PFSK-1 (cell line): ENCODE results near the gene KRT13.

ENCODE experiments used
- POLR2AphosphoS5 ChIP-seq: IDR thresholded peaks from 2 replicates; pipeline ENCODE4 v1.6.1; 2012; ENCODE audit warnings: low read depth, mild to moderate bottlenecking, control low read depth, low read length, moderate library complexity
- SIN3A ChIP-seq: IDR thresholded peaks from 2 replicates; pipeline ENCODE4 v1.6.1; 2012; ENCODE audit warnings: mild to moderate bottlenecking, low read length, moderate library complexity, borderline replicate concordance; ENCODE audit not compliant: insufficient read depth
- TAF1 ChIP-seq: IDR thresholded peaks from 2 replicates; pipeline ENCODE4 v1.6.1; 2012; ENCODE audit warnings: low read length, control low read depth, borderline replicate concordance; ENCODE audit not compliant: insufficient read depth
- TF ChIP-seq, protein P1 (sequence below), 2 experiments: IDR thresholded peaks; 2 replicates each; pipeline versions ENCODE4 v1.6.1 to v1.8.0; 2011 to 2012; ENCODE audit warnings: low read depth in 2 of 2, low read length in 2 of 2, control low read depth in 1 of 2, inconsistent platforms in 1 of 2, mild to moderate bottlenecking in 1 of 2, moderate library complexity in 1 of 2; ENCODE audit not compliant: insufficient read depth in 1 of 2

DNA sequence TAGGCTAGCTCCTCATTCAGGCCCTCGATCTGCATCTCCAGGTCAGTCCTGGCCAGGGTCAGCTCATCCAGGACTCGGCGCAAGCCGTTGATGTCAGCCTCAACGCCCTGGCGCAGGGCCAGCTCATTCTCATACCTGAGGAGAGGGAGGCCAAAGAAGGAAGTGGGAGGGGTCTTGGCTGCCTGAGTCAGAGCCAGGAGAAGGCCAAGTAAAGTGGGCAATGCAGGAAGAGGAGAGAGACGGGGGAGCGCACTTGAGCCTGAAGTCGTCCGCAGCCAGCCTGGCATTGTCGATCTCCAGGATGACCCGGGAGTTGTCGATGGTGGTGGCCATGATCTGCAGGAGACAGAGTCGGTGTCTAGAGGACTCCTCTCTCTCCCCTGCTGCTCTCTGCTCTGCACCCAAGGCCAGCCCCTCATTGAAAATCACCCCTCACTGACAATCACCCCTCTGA, 11.4 kb upstream of the KRT13 start:
- TF ChIP-seq POLR2AphosphoS5: no peak
- TF ChIP-seq, protein P1, sequence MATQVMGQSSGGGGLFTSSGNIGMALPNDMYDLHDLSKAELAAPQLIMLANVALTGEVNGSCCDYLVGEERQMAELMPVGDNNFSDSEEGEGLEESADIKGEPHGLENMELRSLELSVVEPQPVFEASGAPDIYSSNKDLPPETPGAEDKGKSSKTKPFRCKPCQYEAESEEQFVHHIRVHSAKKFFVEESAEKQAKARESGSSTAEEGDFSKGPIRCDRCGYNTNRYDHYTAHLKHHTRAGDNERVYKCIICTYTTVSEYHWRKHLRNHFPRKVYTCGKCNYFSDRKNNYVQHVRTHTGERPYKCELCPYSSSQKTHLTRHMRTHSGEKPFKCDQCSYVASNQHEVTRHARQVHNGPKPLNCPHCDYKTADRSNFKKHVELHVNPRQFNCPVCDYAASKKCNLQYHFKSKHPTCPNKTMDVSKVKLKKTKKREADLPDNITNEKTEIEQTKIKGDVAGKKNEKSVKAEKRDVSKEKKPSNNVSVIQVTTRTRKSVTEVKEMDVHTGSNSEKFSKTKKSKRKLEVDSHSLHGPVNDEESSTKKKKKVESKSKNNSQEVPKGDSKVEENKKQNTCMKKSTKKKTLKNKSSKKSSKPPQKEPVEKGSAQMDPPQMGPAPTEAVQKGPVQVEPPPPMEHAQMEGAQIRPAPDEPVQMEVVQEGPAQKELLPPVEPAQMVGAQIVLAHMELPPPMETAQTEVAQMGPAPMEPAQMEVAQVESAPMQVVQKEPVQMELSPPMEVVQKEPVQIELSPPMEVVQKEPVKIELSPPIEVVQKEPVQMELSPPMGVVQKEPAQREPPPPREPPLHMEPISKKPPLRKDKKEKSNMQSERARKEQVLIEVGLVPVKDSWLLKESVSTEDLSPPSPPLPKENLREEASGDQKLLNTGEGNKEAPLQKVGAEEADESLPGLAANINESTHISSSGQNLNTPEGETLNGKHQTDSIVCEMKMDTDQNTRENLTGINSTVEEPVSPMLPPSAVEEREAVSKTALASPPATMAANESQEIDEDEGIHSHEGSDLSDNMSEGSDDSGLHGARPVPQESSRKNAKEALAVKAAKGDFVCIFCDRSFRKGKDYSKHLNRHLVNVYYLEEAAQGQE (IDR thresholded peaks at IDR 0.05; ENCODE audit: insufficient read depth in 1 of 2, low read depth in 2 of 2, low read length in 2 of 2): no peak
- TF ChIP-seq TAF1: no peak
- no peak for TF ChIP-seq SIN3A
